8988T (cell line): ENCODE results near the gene RBM19.

Source experiments
- DNase-seq: peaks from one replicate; pipeline ENCODE4 v3.0.0; 2011

The RBM19 gene

GRCh38 chr12:113898466-113898865 lies 67.7 kb downstream of the RBM19 start:
- no peak for DNase-seq

- DNase-seq = no peak
Observed at GRCh38 chr12:113897406-113897805, 68.7 kb downstream of the RBM19 start.

- no peak for DNase-seq
Observed at GRCh38 chr12:113896841-113897240, 69.3 kb downstream of the RBM19 start.

- DNase-seq = no peak
Observed at GRCh38 chr12:113896194-113896593, 69.9 kb downstream of the RBM19 start.

- no peak for DNase-seq
Observed at GRCh38 chr12:113895176-113895575, 70.9 kb downstream of the RBM19 start.

- DNase-seq = no peak
Observed at GRCh38 chr12:113894697-113895096, 71.4 kb downstream of the RBM19 start.

- no peak for DNase-seq
Observed at GRCh38 chr12:113893221-113893620, 72.9 kb downstream of the RBM19 start.

GRCh38 chr12:113892556-113892955 lies 73.6 kb downstream of the RBM19 start:
- no peak for DNase-seq

GRCh38 chr12:113891739-113892520 lies 74.2 kb downstream of the RBM19 start:
- DNase-seq = no peak

GRCh38 chr12:113891167-113891692 lies 74.9 kb downstream of the RBM19 start:
- DNase-seq = no peak

GRCh38 chr12:113889891-113890581 lies 76.1 kb downstream of the RBM19 start:
- no peak for DNase-seq

GRCh38 chr12:113889076-113889475 lies 77.0 kb downstream of the RBM19 start:
- DNase-seq = no peak

GRCh38 chr12:113888435-113888834 lies 77.7 kb downstream of the RBM19 start:
- no peak for DNase-seq

- no peak for DNase-seq
Observed at GRCh38 chr12:113887906-113888305, 78.2 kb downstream of the RBM19 start.

GRCh38 chr12:113886721-113887120 lies 79.4 kb downstream of the RBM19 start:
- no peak for DNase-seq

GRCh38 chr12:113884392-113884791 lies 81.7 kb downstream of the RBM19 start:
- DNase-seq = no peak

GRCh38 chr12:113882690-113883089 lies 83.4 kb downstream of the RBM19 start:
- no peak for DNase-seq

GRCh38 chr12:113880988-113881962 lies 84.8 kb downstream of the RBM19 start:
- no peak for DNase-seq

GRCh38 chr12:113880326-113880725 lies 85.8 kb downstream of the RBM19 start:
- no peak for DNase-seq

- DNase-seq = no peak
Observed at GRCh38 chr12:113879658-113880057, 86.5 kb downstream of the RBM19 start.

GRCh38 chr12:113877607-113878006 lies 88.5 kb downstream of the RBM19 start:
- no peak for DNase-seq

- no peak for DNase-seq
Observed at GRCh38 chr12:113876160-113876559, 90.0 kb downstream of the RBM19 start.

GRCh38 chr12:113875691-113876090 lies 90.4 kb downstream of the RBM19 start:
- no peak for DNase-seq
